Stimulated activated naive CD8-positive, alpha-beta T cell treated with anti-CD3 and anti-CD28 coated beads, Interleukin-15, Interleukin-2, amounts not matched to agents 100 ng/mL and 50 ng/mL, for 24 hours (primary cell): ENCODE data around the gene XPO5.

Experiments
- H3K27ac Mint-ChIP-seq: one replicate; pipeline ENCODE4 v1.8.0; 2021; ENCODE audit warnings: mild to moderate bottlenecking, mixed read lengths
- H3K27me3 Mint-ChIP-seq: one replicate; pipeline ENCODE4 v1.8.0; 2021; ENCODE audit warnings: mixed read lengths
- H3K36me3 Mint-ChIP-seq: one replicate; pipeline ENCODE4 v1.8.0; 2021; ENCODE audit warnings: low read depth, mixed read lengths
- H3K4me1 Mint-ChIP-seq: one replicate; pipeline ENCODE4 v1.8.0; 2021; ENCODE audit warnings: low read depth, mixed read lengths
- H3K4me3 Mint-ChIP-seq: one replicate; pipeline ENCODE4 v1.8.0; 2021; ENCODE audit warnings: mild to moderate bottlenecking, mixed read lengths
- H3K9me3 Mint-ChIP-seq: one replicate; pipeline ENCODE4 v1.8.0; 2021; ENCODE audit warnings: mixed read lengths

The XPO5 gene

DNA sequence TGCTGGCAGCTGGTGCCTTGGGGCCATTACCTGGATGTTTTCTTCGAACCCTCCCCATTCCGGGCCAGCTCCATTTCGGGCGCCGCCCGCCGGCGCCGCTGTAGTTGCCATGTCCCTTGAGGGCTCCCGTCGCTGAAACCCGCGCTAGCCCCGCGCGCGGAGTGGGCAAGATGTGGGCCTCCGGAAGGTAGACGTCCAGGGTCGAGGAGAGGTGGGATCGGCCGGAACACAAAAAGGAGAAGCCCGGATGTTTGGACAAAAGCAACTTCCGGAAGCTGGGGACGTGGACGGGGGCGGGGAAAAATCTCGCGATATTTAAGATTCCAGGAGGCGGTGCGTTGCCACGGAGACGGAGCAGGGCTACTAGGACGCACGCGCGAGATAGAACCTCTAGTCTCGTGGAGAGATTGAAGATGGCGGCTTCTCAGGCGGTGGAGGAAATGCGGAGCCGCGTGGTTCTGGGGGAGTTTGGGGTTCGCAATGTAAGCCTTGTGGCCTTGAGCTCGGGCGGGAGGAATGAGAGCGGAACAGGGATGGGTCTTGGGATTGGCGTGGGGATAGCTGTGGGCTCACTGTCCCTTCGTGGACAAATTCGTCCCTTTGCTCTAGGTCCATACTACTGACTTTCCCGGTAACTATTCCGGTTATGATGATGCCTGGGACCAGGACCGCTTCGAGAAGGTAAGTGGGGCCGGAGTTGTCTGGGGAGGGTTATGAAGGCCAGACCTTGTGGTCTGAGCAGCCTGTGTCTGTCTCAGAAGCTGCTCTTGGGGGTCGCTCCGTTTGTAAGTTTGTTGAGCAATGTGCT, 58.9 kb downstream of the XPO5 start, which contains the start of the genes POLR1C and YIPF3:
Gene POLR1C (plus strand): TSS at position 393 of the 808 bp plus-strand sequence. CDS start 21 bp downstream, at position 414.
Gene YIPF3 (minus strand): TSS at position 230 of the 808 bp plus-strand sequence. CDS start 119 bp downstream, at position 111.
- H3K4me3 Mint-ChIP-seq, result no peak within 1 kb of the TSS
- peaks cover 23% of the 10 kb centered on the region for H3K36me3 Mint-ChIP-seq
- H3K4me1 Mint-ChIP-seq, result peaks cover 4% of the 10 kb centered on the region
- no peaks in the 10 kb centered on the region for H3K9me3 Mint-ChIP-seq
- H3K27me3 Mint-ChIP-seq, result no peaks in the 10 kb centered on the region
- no peak within 1 kb of the TSS for H3K27ac Mint-ChIP-seq

DNA sequence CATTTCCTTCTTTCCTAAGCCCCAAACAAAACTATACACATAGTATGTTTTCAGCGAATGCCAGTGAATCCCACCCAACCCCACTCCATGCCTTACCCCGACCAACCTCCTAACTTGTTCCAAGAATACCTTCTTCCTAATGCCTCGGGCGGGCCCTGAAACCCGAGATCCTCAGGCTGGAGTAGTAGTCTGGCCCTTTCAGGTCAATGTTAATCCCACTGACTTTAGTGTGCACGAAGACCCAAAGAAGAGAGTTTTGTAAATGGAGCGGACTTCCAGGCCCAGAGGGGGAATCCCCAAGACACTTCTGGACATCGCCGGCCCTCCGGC, 59.5 kb downstream of the XPO5 start:
- no peaks in the 10 kb centered on the region for H3K9me3 Mint-ChIP-seq
- peaks cover 4% of the 10 kb centered on the region for H3K4me1 Mint-ChIP-seq
- no peak overlapping the region for H3K27ac Mint-ChIP-seq
- no peaks in the 10 kb centered on the region for H3K27me3 Mint-ChIP-seq
- H3K4me3 Mint-ChIP-seq, result no peak overlapping the region
- peaks cover 24% of the 10 kb centered on the region for H3K36me3 Mint-ChIP-seq

DNA sequence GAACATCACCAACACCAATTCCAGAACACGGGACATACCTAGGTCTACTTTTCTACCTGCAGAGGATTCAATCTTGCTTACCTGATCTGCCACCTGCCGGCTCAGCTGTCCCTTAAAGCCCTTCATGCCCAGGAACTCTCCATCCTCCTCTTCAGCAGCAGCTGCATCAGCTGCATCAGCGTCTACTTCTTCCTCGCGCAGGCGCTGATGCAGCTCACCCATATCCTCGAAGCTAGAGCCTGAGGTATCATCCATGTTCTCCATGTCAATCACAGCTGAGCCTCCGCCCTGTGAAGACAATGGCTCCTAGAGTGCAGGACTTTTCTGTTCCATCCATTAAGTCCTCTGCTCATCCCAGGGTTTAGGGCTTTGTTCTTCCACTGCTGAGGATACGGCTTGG, 60.0 kb downstream of the XPO5 start:
- H3K4me1 Mint-ChIP-seq, result peaks cover 1% of the 10 kb centered on the region
- H3K27ac Mint-ChIP-seq, result no peak overlapping the region
- H3K27me3 Mint-ChIP-seq, result no peaks in the 10 kb centered on the region
- no peak overlapping the region for H3K4me3 Mint-ChIP-seq
- no peaks in the 10 kb centered on the region for H3K9me3 Mint-ChIP-seq
- H3K36me3 Mint-ChIP-seq, result peaks cover 26% of the 10 kb centered on the region

DNA sequence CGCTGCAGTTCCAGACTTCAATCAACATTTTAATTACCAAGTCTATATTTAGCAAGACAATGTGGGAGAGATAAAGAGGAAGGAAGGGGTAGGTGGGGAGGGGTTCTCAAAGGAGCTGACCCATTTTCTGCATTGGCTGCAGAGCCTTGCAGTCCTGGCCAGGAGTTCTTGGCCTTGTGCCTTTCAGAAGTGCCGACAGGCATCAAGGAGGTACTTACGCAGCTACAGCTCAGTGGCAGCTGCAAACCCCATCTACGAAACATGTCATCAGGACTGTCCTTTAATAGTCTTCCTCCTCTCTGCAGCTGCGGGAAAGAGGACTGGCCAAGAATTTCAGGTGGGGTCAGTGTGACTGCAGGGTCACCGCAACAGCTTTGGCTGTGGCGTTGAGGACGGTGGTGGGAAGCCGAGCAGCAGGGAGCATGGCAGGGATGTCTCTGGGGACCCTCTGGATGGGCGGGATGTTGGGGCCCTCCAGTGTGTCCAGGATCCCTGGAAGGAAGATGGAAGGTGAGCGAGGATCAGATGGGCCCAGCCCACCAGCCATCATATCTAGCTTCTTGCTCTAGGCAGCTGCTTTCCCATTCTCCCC, 63.9 kb downstream of the XPO5 start:
- no peaks in the 10 kb centered on the region for H3K9me3 Mint-ChIP-seq
- peaks cover 26% of the 10 kb centered on the region for H3K36me3 Mint-ChIP-seq
- no peak overlapping the region for H3K4me3 Mint-ChIP-seq
- H3K27ac Mint-ChIP-seq, result no peak overlapping the region
- H3K4me1 Mint-ChIP-seq, result peaks cover 8% of the 10 kb centered on the region
- H3K27me3 Mint-ChIP-seq, result peaks cover 13% of the 10 kb centered on the region

DNA sequence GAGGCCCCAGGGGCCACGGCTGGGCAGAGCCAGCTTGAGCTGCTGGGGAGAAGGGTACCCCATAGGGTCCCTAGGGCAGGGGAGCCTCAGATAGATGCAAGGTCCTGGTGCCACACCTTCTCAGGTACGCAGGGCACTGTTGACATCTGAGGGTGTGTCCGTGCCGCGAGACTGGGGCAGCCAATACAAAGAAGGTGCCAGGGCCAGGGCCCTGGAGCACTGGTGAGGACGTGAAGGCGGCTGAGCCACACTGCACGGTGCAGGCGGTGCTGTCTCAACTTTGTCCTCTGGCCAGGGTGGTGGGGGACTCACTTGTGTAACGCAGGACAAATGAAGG, 65.0 kb downstream of the XPO5 start:
- Mint-ChIP-seq H3K27ac (no peak overlapping the region), H3K4me3 (peak overlapping the region; percentile 38)

DNA sequence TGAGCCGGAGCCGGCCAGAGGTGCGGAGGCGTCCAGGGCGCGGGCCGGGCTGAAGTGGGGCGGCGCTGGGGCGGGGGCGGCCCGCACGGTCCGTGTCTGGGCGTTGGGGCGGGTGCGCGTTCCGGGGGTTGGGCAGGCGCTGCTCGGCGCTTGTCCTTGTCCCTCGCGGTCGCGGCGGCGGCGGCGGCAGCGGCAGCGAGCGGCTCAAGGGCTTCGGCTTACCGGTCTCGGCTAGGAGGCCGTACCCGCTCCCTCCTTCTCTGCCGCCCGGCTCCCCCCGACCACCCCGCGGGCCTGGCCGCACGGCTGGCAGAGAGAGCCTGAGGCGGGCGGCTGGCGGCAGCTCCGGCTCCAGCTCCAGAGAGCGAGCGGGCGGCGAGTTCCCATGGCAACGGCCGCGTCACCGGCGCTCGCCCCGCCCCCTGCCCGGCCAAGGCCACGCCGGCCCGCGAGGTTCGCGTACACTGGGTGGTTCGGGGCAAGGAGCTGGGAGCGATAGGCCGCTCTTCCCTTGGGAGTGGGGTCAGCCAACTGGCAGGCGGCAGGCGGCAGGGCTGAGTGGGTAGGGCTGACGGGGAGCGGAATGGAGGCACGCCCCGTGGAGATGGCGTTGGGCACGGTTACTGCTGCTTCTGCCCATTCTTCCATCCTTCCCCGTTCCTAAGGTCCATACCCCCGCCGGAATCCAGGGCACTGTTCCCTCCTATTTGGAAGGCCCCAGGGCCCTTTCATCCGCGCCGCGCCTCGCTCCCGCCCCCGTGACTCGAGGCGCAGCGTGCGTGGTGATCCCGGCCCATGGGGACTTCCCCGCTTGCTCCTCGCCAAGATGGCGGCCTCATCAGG, 65.6 kb downstream of the XPO5 start, which contains the start of gene LRRC73:
Gene LRRC73 (minus strand): TSS at position 363 of the 843 bp plus-strand sequence. CDS start 561 bp downstream, outside the sequence.
- H3K4me3 Mint-ChIP-seq, result peak within 1 kb of the TSS; percentile 74
- peaks cover 8% of the 10 kb centered on the region for H3K4me1 Mint-ChIP-seq
- no peaks in the 10 kb centered on the region for H3K9me3 Mint-ChIP-seq
- no peak within 1 kb of the TSS for H3K27ac Mint-ChIP-seq
- peaks cover 13% of the 10 kb centered on the region for H3K27me3 Mint-ChIP-seq
- peaks cover 32% of the 10 kb centered on the region for H3K36me3 Mint-ChIP-seq

More for the DNA sequence above, 65.0 kb downstream of the XPO5 start:
- Mint-ChIP-seq H3K36me3 (peaks cover 34% of the 10 kb centered on the region), H3K9me3 (no peaks in the 10 kb centered on the region), H3K4me1 (peaks cover 8% of the 10 kb centered on the region), H3K27me3 (peaks cover 13% of the 10 kb centered on the region)

DNA sequence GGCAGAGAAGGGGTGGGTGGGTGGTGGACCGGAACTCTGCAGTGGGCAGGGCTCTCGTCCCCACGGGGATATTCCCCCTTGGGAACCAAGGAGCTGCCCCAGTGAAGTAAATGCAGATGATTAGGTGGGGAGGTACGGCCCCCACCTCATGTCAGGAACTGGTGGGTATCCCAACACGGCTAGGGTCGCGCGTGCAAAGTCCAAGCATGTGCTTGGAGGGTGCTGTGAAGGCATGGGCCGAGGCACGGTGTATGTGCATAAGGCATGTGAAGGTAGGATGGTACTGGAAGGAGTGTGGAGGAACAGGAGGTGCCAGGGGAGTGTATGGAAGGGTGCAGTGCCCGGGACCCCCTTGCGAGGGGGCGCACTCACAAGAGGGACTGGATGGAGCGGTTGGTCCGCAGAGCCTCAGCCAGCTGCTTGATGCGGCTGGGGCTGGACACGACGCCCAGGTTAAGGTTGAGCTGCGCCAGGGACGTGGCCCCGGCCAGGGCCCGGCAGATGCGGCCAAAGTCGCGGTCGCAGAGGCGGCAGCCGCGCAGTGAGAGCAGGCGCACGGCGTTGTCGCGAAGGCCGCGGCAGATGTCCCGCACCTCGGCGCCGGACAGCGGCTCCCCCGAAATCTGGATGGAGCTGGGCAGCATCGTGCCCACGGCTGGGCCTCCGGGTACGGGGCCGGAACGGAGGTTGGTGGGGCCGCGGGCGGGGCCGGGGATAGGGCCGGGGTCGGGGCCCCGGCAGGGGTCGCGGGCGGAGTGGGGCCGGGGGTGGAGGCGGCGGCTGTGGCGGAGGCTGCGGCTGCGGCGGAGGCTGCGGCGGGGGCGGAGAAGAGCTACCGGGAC, 66.5 kb downstream of the XPO5 start:
- Mint-ChIP-seq H3K9me3 (no peaks in the 10 kb centered on the region), H3K27ac (no peak overlapping the region), H3K4me1 (peaks cover 8% of the 10 kb centered on the region), H3K36me3 (peaks cover 26% of the 10 kb centered on the region), H3K27me3 (peaks cover 13% of the 10 kb centered on the region), H3K4me3 (peak overlapping the region; percentile 74)

DNA sequence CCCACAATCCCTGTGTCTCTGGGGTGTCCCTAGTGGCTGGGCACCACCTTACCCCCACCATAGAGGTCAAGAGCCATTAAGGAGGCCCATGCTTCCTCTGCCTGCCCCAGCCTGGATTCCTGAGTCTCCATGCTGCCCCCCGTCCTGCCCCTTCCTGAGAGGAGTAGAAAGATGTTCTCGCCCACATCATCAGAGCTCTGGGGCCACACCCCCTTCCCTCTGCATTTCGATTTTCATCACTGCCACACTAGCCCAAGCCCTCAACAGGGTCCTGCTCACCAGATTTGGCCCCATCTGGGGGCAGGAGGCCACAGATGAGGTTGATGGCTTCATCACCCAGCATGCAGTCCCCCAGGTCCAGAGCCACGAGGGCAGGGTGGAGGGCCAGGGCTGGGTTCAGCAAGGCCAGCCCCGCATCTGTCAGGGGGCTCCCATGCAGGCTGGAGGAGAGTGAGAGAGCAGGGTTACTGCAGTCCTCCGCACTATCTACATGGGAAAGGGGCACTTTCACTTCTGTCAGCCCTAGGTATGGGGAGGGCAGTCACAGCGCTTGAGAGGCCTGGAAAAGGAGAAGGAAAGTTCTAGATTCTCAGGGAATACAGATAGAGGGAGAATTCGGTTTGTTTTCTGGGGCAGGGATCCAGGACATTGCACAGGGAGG, 67.2 kb downstream of the XPO5 start:
- H3K27me3 Mint-ChIP-seq, result peaks cover 13% of the 10 kb centered on the region
- peaks cover 8% of the 10 kb centered on the region for H3K4me1 Mint-ChIP-seq
- H3K9me3 Mint-ChIP-seq, result no peaks in the 10 kb centered on the region
- H3K4me3 Mint-ChIP-seq, result peak overlapping the region; percentile 74
- no peak overlapping the region for H3K27ac Mint-ChIP-seq
- H3K36me3 Mint-ChIP-seq, result peaks cover 25% of the 10 kb centered on the region

DNA sequence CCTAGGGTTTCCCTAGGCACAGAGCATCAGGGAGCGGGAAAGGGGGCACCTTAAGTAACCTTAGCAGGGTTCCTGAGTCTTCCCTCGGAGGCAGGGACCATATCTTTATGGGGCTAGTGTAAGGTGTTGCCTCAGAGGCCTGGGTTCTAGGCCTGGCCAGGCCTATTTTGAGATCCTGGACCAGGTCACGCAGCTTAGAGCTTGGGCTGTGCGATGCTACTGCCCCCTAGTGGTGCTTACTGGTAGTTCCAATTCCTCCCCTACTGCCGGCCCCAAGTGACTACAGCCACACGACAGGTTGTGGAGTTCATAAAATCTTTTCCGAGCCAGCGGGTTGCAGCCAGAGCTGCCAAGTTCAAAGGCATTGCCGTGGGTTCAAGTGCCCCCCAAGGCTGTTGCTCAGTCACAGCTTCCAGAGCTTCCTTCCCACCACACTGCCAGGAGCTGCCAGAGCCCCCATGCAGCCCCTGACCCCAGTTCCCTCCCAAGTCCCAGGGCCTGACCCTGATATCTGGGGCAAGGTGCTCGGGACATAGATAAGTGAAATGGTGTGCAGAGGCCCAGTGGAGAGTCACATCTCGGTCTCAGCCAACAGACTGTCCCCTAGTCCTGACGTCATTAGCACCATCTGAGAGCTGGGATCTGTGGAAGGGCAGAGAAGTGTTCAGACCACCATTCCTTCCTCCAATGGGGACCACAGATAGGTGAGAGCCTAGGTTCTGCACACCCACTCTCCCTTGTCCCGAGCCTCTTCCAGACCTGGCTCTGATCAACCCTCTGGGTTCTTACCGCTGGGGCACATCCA, 69.0 kb downstream of the XPO5 start:
- no peak overlapping the region for H3K27ac Mint-ChIP-seq
- H3K27me3 Mint-ChIP-seq, result peaks cover 13% of the 10 kb centered on the region
- H3K4me3 Mint-ChIP-seq, result no peak overlapping the region
- peaks cover 8% of the 10 kb centered on the region for H3K4me1 Mint-ChIP-seq
- peaks cover 26% of the 10 kb centered on the region for H3K36me3 Mint-ChIP-seq
- H3K9me3 Mint-ChIP-seq, result no peaks in the 10 kb centered on the region

DNA sequence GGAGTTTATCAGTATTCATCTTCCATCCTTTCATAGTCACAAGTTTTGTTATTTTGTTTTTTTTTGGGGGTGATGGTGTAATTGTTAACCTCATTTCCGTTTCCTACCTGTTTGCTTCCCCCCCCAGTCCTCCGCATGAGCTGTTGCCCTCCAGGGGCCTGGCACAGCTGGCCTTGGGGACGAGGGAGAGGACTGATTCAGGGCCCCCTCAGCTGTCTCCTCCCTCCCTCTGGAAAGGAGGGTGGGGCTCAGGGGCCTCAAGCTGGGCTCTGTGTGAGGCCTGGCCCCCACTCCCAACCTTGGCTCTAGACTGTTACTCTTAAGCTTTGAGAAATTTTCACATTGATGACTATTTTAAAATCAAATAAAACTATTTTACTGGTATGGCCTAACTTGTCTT, 69.7 kb downstream of the XPO5 start:
- Mint-ChIP-seq H3K27me3 (peaks cover 13% of the 10 kb centered on the region), H3K36me3 (peaks cover 27% of the 10 kb centered on the region), H3K9me3 (no peaks in the 10 kb centered on the region), H3K27ac (no peak overlapping the region), H3K4me1 (peaks cover 8% of the 10 kb centered on the region), H3K4me3 (no peak overlapping the region)

DNA sequence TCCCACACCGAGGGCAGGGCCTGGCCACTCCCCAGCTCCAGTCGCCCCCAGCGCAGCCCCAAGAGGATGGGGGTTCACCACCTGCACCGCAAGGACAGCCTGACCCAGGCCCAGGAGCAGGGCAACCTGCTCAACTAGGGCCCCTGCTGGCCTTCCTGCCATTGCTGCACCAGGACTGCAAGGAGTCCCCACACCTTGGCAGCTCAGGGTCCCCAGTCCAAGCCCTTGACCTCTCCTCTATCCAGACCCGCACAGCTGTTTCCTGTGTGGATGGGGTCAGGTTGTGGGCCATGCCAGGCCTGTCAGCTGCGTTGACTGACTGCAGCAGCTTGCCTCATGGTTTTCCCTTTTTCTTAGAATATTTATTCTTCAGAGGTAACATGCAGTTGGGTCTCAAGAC, 70.1 kb downstream of the XPO5 start:
- Mint-ChIP-seq H3K27me3 (peaks cover 13% of the 10 kb centered on the region), H3K4me1 (peaks cover 8% of the 10 kb centered on the region), H3K36me3 (peaks cover 27% of the 10 kb centered on the region), H3K9me3 (no peaks in the 10 kb centered on the region), H3K4me3 (no peak overlapping the region), H3K27ac (no peak overlapping the region)

DNA sequence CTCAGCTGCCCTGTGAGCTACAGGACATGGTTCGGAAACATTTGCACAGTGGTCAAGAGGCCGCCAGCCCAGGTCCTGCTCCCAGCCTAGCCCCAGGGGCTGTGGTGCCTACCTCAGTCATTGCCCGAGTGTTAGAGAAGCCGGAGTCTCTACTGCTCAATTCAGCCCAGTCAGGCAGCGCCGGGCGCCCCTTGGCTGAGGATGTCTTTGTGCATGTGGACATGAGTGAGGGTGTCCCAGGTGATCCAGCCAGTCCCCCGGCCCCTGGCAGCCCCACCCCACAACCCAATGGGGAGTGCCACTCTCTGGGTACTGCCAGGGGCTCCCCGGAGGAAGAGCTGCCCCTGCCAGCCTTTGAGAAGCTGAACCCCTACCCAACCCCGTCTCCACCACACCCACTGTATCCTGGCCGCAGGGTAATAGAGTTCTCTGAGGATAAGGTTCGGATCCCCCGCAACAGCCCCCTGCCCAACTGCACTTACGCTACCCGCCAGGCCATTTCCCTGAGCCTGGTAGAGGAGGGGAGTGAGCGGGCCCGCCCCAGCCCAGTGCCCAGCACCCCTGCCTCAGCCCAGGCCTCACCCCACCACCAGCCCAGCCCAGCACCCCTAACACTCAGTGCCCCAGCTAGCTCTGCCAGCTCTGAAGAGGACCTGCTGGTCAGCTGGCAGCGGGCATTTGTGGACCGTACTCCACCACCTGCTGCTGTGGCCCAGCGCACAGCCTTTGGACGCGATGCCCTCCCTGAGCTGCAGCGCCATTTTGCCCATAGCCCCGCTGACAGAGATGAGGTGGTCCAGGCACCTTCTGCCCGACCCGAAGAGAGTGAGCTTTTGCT, 70.9 kb downstream of the XPO5 start:
- no peak overlapping the region for H3K27ac Mint-ChIP-seq
- H3K27me3 Mint-ChIP-seq, result peaks cover 13% of the 10 kb centered on the region
- H3K4me3 Mint-ChIP-seq, result no peak overlapping the region
- no peaks in the 10 kb centered on the region for H3K9me3 Mint-ChIP-seq
- H3K36me3 Mint-ChIP-seq, result peaks cover 34% of the 10 kb centered on the region
- peaks cover 8% of the 10 kb centered on the region for H3K4me1 Mint-ChIP-seq

DNA sequence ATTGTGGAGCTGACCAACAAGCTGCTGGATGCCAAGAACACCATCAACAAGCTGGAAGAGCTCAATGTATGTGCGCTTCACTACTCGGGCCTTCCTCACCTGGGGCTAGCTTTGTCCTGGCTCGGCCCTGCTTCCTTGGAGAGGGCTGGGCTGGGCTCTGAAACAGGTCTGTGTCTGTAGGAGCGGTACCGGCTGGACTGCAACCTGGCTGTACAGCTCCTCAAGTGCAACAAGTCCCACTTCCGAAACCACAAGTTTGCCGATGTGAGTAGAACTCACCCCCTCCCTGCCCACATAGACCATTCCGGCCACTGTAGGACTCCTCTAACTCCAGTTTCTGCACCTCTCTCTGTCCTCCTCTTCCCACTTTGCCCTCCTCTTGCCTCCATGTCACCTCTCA, 72.4 kb downstream of the XPO5 start:
- Mint-ChIP-seq H3K9me3 (no peaks in the 10 kb centered on the region), H3K27me3 (peaks cover 3% of the 10 kb centered on the region), H3K4me3 (no peak overlapping the region), H3K4me1 (no peaks in the 10 kb centered on the region), H3K27ac (no peak overlapping the region), H3K36me3 (peaks cover 37% of the 10 kb centered on the region)
